Measurements from ENCODE around the gene SDHA. TPM values are rescaled to one million over a fixed set of nuclear protein-coding genes. Genes with fewer than 3 reads are reported as not detected.
"Not testable (repeated sequence)": the region's sequence is repeated elsewhere in the genome, so short reads cannot be mapped to it uniquely, and the experiment has no call there.

The SDHA gene
- polyA plus RNA-seq, 1 donor from 2014 or later = 70.4 TPM

DNA sequence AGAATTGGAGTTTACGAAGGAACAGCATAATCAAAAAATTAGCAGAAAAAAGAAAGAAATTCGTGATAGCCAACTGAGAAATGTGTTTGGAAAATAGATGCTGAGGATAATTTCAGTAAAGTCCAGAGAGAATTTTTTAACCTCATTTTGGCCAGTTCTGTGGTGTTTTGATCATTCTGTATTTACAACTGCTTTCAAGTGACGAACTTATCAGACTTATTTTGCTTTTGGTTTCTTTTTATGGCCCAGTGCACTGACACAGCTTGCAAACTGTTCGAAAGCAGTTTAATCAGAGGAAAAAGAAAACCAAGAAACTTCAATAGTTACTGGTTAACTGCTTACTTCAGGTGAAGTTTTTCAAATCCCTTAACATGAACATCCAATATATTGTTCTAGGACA, 1.9 kb downstream of the SDHA start:
- H3K9me2 ChIP-seq (ENCODE audit: insufficient read depth, low read length) = no peaks in the 10 kb centered on the region
- no peak overlapping the region for H3K27ac ChIP-seq (ENCODE audit: low read length)
- H3K79me2 ChIP-seq (replicated peaks; ENCODE audit: insufficient read depth, low read length) = peaks cover 31% of the 10 kb centered on the region
- H3F3A ChIP-seq (ENCODE audit: insufficient read depth, low read length, poor library complexity, severe bottlenecking) = no peaks in the 10 kb centered on the region
- peak overlapping the region; percentile 76 for H3K4me2 ChIP-seq (ENCODE audit: low read length)
- H4K20me1 ChIP-seq (ENCODE audit: insufficient read depth) = no peaks in the 10 kb centered on the region
- H3K36me3 ChIP-seq (ENCODE audit: insufficient read depth, low read length) = no peaks in the 10 kb centered on the region
- peak overlapping the region; percentile 94 for H3K4me3 ChIP-seq (ENCODE audit: low read length)
- H3K9me3 ChIP-seq (ENCODE audit: low read length) = no peaks in the 10 kb centered on the region
- H3K27me3 ChIP-seq (ENCODE audit: insufficient read depth, low read depth, low read length) = no peaks in the 10 kb centered on the region
- H2AFZ ChIP-seq (ENCODE audit: low read depth, low read length) = no peak overlapping the region
- TF ChIP-seq, protein P1, sequence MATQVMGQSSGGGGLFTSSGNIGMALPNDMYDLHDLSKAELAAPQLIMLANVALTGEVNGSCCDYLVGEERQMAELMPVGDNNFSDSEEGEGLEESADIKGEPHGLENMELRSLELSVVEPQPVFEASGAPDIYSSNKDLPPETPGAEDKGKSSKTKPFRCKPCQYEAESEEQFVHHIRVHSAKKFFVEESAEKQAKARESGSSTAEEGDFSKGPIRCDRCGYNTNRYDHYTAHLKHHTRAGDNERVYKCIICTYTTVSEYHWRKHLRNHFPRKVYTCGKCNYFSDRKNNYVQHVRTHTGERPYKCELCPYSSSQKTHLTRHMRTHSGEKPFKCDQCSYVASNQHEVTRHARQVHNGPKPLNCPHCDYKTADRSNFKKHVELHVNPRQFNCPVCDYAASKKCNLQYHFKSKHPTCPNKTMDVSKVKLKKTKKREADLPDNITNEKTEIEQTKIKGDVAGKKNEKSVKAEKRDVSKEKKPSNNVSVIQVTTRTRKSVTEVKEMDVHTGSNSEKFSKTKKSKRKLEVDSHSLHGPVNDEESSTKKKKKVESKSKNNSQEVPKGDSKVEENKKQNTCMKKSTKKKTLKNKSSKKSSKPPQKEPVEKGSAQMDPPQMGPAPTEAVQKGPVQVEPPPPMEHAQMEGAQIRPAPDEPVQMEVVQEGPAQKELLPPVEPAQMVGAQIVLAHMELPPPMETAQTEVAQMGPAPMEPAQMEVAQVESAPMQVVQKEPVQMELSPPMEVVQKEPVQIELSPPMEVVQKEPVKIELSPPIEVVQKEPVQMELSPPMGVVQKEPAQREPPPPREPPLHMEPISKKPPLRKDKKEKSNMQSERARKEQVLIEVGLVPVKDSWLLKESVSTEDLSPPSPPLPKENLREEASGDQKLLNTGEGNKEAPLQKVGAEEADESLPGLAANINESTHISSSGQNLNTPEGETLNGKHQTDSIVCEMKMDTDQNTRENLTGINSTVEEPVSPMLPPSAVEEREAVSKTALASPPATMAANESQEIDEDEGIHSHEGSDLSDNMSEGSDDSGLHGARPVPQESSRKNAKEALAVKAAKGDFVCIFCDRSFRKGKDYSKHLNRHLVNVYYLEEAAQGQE (IDR thresholded peaks at IDR 0.05; ENCODE audit: borderline replicate concordance) = no peak
- TF ChIP-seq SMC3 (conservative IDR thresholded peaks at IDR 0.05; ENCODE audit: poor library complexity) = no peak
- TF ChIP-seq EZH2 (IDR thresholded peaks at IDR 0.05; ENCODE audit: borderline replicate concordance, insufficient read depth, low read length, poor library complexity, severe bottlenecking) = no peak
- no peak for TF ChIP-seq RAD21 (conservative IDR thresholded peaks at IDR 0.05)
- TF ChIP-seq POLR2AphosphoS5 (IDR thresholded peaks at IDR 0.05) = no peak
- TF ChIP-seq, protein P2, sequence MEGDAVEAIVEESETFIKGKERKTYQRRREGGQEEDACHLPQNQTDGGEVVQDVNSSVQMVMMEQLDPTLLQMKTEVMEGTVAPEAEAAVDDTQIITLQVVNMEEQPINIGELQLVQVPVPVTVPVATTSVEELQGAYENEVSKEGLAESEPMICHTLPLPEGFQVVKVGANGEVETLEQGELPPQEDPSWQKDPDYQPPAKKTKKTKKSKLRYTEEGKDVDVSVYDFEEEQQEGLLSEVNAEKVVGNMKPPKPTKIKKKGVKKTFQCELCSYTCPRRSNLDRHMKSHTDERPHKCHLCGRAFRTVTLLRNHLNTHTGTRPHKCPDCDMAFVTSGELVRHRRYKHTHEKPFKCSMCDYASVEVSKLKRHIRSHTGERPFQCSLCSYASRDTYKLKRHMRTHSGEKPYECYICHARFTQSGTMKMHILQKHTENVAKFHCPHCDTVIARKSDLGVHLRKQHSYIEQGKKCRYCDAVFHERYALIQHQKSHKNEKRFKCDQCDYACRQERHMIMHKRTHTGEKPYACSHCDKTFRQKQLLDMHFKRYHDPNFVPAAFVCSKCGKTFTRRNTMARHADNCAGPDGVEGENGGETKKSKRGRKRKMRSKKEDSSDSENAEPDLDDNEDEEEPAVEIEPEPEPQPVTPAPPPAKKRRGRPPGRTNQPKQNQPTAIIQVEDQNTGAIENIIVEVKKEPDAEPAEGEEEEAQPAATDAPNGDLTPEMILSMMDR (IDR thresholded peaks at IDR 0.05; ENCODE audit: poor library complexity, severe bottlenecking) = no peak
- TF ChIP-seq TAF1 (IDR thresholded peaks at IDR 0.05; ENCODE audit: low read depth) = no peak
- TF ChIP-seq EP300 (conservative IDR thresholded peaks at IDR 0.05; ENCODE audit: poor library complexity, severe bottlenecking) = no peak
- TF ChIP-seq MXI1 (conservative IDR thresholded peaks at IDR 0.05; ENCODE audit: poor library complexity, severe bottlenecking) = no peak
- no peak overlapping the region for H3K9ac ChIP-seq (ENCODE audit: low read length)

DNA sequence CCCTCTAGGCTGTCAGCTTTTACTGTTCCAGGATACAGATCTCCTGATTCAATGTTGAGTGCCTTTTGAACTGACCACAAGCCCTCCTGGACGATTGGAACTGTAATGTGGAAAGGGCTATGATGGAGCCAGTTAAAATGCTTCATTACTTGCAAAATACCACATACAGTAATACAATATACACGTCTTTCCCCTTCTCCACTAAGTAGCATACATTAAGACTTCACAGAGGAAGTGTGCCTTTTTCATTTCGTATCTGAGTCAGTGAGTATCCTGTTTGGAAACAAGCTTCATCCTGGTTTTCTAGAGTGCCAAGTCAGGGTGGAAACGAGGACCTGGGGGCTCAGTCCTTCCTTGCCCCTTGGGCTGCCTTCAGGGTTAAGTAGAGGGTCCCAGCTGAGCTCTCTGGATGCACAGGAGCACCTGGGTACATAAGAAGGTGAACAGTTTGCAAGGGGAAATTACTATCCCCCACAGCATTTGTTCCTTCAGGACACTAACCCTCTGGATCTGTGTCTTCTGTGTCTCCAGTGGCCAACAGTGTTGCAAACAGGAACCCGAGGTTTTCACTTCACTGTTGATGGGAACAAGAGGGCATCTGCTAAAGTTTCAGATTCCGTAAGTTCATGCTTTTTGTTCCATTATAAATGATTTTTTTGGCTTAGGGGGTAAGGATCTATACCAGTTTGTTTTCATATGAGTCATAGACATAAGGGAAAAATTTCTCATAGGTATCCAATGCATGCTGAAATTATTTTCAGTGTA, 5.0 kb downstream of the SDHA start:
- not testable (repeated sequence) for H3K4me2 ChIP-seq (ENCODE audit: low read length); H3F3A ChIP-seq (ENCODE audit: insufficient read depth, low read length, poor library complexity, severe bottlenecking); H3K4me3 ChIP-seq (ENCODE audit: low read length); H3K27ac ChIP-seq (ENCODE audit: low read length); H3K9me2 ChIP-seq (ENCODE audit: insufficient read depth, low read length); H3K9ac ChIP-seq (ENCODE audit: low read length); H3K36me3 ChIP-seq (ENCODE audit: insufficient read depth, low read length); H3K9me3 ChIP-seq (ENCODE audit: low read length); H4K20me1 ChIP-seq (ENCODE audit: insufficient read depth); H3K27me3 ChIP-seq (ENCODE audit: insufficient read depth, low read depth, low read length); H2AFZ ChIP-seq (ENCODE audit: low read depth, low read length)
- peaks cover 31% of the 10 kb centered on the region for H3K79me2 ChIP-seq (replicated peaks; ENCODE audit: insufficient read depth, low read length)

Data from neural cell (in vitro differentiated cells).